Right renal pelvis (tissue), 4 donors: ENCODE data around the gene SEC14L1. TPM values are rescaled to one million over a fixed set of nuclear protein-coding genes. Genes with fewer than 3 reads are reported as not detected.
"Not testable (repeated sequence)": the region's sequence is repeated elsewhere in the genome, so short reads cannot be mapped to it uniquely, and the experiment has no call there.

Experiments
- DNase-seq, 4 donors: peaks; one replicate each; pipeline ENCODE4 v3.0.0-alpha.2; 2013; ENCODE audit warnings: low read depth in 4 of 4, low spot score in 3 of 4, missing footprints in 1 of 4
- polyA plus RNA-seq, 4 donors: library from polyadenylated mRNA; unstranded; fragments of 120-200 nt; gene quantifications; one replicate each; pipeline ENCODE4 v1.2.1, GENCODE V29; 2013; ENCODE audit not compliant: insufficient read length in 4 of 4

SEC14L1 gene
- 100 to 1,000 TPM in 3 of 4 donors, 10 to 100 TPM in 1; 93.4 to 120 (median 107) TPM for polyA plus RNA-seq

DNA sequence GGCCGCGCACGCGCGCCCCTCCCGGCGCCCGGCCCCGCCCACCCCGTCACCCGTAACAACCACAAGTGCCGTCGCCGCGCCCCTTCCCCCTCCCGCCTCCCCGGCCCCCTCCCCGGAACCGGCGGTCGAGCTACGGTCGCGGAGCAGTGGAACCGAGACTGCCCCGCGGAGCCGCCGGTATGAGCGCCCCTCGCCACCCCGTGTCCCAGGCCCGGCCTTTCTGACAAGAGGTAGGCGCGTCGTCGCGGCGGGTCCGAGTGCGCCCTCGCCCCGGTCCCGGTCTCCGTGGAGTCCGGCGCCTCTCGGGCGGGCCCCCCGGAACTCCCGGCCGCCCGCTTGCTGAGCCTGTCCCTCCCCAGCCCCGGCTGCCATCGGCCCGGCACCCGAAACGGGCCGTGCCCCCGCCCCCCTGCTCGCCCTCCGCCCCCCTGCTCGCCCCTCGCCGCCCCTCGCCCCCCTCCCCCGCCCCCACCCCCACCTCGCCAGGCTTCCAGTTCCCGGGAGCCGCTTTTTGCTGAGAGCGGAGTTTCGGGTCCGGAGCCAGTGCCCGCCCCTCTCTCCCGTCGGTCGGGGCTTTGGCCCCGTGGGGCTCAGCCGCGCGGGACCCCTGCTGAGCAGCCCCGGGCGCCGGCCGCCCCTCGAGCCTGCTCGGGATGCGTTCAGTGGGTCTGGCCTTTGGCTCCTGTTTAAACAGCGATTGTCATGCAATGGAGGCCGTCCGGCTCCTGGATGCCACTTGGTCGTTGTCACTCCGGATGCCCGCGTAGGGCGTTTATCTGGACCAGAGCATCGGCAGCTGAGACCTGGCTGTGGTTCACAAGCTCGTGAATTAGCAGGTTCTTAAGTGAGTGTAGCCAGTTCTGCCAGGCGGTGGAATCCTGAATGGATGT lies at the start of gene SEC14L1:
Gene SEC14L1 (plus strand): TSS at position 92 of the 890 bp plus-strand sequence. CDS start 2,628 bp downstream, outside the sequence.
- no peak for DNase-seq

DNA sequence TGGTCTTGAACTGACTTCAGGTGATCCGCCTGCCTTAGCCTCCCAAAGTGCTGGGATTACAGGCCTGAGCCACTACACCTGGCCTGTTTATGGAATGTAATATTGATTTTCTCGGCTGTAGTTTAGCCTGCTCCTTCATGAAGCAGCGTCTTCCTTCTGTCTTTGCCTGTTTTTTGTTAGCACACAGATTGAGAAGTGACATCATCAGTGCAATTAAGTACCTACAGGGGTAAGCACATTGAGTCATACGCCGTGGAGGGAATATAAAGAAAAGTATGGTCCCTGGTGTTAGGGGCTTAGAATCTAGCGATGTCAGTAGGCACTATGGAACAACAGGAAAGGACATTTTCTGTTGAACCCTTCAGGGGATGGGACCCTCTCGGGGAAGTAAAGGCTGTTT lies 48.7 kb upstream of the SEC14L1 start:
- no peak for DNase-seq

DNA sequence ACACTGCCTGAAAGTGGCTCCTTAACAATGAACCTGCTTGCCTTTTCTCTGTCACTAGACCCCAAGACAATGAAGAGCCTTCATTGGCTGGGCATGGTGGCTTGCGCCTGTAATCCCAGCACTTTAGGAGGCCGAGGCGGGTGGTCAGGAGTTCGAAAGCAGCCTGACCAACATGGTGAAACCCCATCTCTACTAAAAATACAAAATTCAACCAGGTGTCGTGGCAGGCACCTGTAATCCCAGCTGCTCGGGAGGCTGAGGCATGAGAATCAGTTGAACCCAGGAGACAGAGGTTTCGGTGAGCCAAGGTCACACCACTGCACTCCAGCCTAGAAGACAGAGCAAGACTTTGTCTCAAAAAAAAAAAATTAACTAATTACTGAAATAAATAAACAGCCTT lies 45.3 kb upstream of the SEC14L1 start:
- no peak for DNase-seq

DNA sequence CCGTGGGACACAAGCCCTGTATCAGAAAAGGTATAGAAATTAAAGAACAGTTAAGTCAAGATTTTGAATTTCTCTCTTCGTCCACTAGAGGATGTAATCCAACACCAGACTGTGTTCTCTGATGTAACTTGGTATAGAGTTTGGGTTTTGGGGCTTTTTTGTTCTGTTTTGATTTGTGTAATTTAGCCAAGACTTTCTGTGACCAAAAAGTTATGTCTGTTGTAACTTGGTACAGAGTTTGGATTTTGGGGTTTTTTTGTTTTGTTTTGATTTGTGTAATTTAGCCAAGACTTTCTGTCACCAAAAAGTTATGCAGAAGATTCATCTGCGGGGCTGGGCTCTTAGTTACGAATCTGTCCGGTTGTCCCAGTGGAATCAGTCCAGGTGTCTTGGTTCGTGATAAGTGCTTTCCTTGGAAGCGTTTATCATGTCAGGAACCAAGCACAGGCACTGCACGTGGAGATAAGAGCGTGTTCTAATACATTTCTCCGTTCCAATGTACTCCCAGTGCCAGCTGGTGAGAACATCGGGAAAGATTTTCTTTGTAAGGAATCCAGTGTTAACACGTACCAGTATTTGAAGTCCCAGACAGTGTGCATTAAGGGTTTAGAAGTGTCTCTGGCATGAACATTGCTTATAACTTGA lies 44.1 kb upstream of the SEC14L1 start:
- DNase-seq, result no peak

DNA sequence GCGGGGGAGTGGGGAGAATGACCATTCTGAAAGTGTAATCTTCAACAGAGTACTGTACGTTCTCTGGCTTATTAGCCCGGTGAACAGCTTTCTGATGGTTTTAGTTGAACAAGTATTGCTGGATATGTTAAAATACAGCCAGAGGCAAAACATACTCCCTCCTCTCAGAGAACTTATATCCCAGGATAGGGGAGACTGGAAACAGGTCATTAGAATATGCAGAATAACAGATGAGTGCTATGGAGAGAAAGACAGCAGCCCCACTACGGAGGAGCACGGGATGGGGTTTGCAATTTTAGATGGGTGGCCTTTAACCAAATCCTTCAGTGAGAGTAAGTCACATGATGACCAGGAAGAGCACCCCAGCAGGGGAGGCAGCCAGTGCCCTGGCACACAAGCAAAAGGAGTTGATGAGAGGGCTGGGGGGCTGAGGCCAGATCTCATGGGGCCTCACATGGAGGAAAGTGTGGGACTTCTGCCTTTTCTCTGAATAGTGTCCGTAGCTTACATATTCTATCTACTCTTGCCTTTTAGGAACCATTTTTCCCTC lies 43.1 kb upstream of the SEC14L1 start:
- no peak for DNase-seq

DNA sequence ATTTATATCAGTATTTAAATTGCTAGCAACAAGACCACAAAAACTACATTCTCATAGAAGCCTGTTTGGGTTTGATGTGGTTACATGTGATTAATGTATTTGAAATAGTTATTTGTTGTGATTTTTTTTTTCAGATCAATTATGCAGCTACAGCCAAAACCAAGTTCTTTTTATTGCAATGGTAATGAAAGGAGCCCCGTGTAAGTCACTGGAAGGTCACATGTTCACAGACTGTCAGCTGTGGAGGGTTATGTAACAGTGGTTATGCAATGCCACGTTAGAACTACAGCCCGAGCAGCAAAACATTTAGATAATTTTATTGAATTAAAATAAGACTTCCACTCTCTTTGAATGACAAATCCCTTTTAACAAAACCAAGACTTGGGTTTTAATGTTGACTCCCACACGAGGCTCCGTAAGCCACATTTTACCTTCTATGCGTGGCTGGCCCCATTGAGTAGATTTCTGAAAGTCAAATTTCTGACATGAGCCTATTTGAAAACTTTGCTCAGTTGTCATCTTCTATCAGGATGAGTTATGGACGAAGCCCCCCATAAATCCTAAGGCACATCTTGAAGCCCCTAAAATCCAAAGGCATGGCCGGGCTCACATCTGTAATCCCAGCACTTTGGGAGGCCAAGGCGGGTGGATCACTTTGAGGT lies 41.8 kb upstream of the SEC14L1 start:
- no peak for DNase-seq

DNA sequence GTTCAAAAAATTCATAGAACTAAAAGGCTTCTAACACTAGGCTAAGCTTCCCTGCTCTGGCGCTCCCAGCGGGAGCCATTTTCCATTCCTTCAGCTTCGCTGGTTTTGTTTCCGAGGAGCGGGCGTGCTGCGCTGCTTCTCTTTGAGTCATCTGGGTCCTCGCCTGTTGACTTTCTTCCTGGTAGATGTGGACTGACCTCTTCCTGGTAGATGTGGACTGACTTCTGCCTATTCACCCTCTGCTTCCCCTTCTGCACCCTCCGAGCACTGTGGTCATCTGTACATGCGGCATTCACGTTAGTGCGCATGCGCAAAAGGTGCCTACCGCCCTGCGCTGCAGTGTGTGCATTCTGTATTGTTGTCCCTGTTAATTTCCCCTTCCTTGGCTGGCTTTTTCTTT lies 40.8 kb upstream of the SEC14L1 start:
- no peak for DNase-seq

DNA sequence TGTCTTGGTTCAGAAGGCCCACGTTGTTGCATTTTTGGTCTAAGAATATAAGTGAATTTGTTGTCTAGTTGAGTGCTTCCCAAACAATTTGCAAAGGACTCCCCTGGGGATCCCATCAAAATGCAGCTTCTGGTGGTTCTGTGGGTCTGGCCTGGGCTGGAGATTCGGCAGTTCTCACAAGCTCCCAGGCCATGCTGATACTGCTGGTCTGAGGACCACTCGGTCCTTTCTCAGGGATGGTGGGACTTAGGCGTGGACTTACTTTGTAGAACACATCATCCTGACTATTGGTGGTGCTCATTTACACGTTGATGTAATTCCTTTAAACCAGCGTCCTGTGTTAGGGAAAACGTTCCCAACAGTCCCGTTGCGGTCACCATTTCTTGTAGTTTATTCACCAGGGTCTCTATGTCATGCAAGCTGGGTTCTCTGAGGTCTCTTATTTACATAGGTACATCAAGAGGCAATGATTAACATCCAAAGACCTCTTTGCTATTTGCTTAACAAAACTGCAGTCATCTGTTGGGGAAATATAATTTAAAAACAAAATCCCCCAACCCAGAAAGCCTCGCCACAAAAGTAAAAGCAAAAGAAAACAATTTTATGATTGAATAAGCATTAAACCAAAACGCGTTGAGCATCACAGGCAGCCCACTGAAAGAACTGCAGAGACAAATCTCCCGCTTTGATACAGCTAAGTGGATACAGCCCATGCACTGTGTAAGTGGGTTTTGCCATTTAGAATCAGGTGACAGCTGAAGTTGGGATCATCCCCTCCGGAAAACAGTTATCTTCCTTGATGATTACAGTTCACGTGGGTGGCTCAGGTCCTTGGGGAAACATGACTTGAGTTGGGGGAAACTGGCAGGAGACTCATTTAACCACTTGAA lies 39.0 kb upstream of the SEC14L1 start:
- DNase-seq, result no peak

DNA sequence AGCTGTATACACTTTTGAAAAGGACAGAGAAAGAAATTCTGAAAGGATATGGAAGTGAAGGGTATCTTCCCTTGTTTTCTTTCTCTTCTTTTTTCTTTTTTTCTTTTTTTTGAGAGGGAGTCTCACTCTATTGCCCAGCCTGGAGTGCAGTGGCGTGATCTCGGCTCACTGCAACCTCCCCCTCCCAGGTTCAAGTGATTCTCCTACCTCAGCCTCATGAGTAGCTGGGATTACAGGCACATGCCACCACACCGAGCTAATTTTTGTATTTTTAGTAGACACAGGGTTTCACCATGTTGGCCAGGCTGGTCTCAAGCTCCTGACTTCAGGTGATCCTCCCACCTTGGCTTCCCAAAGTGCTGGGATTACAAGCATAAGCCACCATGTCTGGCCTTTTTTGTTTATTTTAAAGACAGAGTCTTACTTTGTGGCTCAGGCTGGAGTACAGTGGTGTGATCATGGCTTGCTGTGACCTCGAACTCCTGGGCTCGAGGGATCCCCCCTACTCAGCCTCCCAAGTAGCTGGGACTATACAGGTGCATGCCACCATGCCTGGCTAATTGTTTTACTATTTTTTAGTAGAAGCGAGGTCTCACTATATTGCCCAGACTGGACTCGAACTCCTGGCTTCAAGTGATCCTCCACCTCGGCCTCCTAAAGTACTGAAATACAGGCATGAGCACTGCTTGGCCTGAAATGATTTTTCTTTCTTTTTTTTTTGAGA lies 38.2 kb upstream of the SEC14L1 start:
- not testable (repeated sequence) for DNase-seq

DNA sequence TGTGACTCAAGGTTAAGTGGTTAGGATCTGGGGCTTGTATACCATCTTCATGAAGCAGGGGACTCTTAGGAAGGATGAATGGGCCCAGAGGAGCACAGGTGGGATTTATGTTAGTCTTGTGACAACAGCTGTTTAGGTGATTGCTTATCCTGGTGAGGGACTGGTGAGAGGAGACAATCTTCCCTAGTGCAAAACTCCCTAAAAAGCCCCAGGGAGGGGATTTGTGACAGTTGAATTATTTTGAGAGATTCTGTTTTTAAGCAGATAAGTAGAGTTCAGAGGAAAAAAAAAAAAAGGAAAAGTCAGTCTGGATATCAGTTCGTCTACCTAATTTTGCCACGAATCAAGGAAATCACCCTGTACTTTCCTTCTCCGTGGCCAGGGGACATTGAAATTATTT lies 35.1 kb upstream of the SEC14L1 start:
- DNase-seq, result no peak

DNA sequence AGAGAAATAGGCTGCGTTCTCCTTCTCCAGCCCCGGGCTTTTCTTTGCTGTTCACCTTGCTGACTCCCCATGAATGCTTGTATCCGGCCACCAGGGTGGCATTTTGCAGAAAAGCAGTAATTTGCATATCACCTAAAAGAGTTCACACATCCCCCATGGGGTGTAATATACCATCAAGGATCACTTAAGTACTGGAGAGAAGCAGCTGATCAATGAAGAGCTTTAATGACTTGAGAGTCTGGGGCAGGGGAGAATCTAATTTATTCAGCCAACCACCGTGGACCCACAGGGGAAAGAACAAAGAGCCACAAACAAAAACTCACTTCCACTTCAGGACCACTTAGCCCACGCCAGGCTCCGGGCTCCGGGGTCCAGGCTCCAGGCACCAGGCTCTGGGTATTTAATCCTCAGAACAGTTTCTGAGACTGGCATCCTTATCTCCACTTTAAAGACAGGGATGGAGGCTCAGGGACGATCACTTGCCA lies 33.9 kb upstream of the SEC14L1 start:
- no peak for DNase-seq

DNA sequence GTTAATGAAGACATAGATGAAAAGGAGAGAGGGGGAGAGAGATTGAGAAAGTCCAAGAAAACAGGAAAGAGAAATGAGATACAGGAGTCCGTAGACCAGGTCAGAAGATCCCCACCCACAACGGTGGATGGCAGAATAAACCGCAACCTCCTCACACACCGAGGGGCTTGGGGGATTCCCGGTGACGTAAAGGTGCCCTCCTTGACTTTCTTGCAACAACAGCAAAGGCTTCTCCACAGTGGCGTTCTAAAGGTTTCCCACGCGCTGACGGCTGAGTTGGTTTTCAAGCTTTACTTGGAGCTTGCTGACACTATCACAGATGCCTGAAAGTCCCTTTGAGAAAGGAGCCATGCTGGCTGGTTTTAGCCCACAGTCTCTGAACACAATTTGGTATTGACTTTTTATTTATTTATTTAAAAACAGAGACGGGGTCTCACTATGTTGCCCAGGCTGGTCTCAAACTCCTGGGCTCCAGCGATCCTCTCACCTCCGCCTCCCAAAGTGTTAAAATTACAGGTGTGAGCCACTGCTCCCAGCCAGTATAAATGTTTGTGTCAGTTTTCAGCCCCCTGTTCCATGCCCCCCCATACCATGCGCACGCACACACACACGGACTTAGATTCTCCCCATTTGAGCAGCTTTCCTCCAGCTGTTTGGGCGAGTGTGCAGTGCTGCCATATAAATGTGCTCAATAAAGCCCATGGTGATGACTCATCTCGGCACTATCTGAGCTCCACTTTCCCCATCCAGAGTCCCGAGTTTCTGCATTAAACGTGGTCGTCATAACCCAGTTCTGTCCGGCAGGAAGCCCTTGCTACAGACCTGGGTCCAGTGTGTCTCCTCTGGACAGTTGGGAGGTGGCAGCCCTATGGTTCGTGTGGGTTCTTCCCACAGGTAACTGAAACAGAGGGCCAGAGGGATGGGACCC lies 33.0 kb upstream of the SEC14L1 start:
- no peak for DNase-seq

DNA sequence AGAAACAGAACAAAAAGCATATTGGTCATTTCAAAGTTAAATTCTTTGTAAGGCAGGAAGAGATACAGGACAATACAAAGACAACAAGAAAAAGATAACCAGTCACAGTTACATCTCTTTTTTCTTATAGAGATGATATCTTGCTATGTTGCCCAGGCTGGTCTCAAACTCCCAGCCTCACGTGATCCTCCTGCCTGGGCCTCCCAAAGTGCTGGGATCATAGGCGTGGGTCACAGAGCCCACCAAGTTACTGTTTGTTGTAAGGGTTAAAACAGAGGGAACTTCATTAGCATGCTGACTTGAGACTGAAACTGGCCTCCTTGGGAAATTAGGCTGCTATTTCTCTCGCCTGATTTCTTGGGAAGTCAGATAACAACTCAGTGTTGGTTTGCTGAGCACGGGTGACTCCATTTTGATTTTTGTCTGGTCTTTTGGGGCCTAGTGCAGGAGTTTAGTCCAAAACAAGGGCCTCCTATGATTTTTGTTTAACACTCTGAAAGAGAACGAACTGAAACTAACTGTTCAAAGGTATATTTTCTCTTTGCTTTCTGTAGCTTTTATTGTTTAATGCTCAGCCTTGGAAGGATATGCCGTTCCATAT lies 31.5 kb upstream of the SEC14L1 start:
- no peak for DNase-seq

DNA sequence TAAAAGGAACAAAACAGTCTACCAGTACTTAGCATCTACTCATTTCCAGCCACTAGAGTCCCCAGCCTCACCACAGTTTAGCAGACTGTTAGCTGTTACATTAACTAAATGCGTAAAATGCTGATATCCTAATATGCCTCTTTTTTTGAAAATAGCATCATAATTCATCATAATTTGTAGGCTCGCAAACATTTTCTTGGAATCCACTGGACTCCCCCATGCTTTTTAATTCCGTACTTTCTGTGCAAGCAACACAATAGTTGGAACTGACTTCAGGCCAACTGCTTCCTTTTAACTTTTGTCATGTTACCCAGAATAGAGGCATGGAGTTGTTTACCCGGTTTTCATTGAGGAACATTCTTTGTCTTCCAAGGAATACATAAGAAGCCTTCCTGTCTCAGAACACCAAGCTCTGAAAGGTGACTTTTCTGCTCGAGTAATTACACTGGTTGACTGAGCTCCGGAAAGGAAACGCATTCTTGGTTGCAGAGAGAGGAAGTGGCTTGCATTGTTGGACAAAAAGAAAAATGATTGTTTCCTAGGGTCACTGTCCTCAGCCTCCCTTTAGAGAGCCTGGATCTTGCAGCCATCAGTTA lies 30.9 kb upstream of the SEC14L1 start:
- peak in 2 of 4 donors; percentile 76 to 80 for DNase-seq

DNA sequence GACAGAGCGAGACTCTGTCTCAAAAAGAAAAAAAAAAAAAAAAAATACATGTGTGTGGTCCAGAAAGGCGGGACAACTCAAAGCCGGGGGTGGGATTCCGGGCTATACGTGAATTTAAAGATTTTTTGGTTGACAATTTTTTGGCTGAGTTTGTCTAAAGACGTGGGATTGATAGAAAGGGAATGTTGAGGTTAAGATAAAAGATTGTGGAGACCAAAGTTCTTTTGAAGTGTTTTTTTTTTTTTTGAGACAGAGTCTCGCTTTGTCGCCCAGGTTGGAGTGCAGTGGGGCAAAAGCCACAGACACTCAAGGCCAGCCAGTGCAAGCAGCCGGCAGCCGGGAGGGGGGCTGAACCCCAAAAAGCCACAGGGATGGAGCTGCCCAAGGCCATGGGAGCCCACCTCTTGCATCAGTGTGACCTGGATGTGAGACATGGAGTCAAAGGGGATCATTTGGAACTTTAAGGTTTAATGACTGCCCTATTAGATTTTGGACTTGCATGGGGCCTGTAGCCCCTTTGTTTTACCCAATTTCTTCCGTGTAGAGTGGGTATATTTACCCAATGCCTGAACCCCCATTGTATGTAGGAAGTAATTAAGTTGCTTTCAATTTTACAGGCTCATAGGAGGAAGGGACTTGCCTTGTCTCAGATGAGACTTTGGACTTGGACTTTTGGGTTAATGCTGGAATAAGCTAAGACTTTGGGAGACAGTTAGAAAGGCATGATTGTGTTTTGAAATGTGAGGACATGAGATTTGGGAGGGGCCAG lies 29.4 kb upstream of the SEC14L1 start:
- DNase-seq, result not testable (repeated sequence)

DNA sequence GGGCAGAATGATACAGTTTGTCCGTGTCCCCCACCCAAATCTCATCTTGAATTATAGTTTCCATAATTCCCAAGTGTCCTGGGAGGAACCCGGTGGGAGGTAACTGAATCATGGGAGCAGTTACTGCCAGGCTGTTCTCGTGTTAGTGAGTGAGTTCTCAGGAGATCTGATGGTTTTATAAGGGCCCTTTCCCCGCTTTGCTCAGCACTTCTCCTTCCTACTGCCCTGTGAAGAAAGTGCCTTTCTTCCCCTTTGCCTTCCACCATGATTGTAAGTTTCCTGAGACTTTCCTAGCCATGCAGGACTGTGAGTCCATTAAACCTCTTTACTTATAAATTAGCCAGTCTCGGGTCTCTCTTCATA lies 28.9 kb upstream of the SEC14L1 start:
- DNase-seq, result no peak

DNA sequence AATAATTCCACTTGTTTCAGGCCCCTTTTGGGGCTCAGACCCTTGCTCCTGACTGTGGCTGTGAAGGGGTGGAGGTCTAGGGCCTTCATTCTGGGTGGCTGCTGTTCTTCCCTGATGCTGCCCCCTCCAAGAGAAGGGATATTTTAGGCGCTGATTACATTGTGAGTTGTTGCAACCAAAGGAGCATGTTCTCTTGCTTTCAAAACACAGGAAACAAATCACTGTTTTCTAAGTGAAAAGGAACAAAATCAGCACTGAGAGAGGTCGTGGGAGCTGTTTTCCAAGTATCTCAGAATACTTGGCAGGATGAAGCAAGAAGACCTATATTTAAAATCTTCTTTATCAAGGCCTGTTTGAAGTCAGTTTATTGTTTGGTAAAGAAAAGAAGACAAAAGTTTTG lies 25.3 kb upstream of the SEC14L1 start:
- DNase-seq, result no peak
